DOHH2 (cell line): ENCODE results near the gene RTL5.

Experiments
- EZH2phosphoT487 ChIP-seq: fragments of 200-600 bp; sonication (generic); IDR thresholded peaks from 2 replicates; pipeline ENCODE4 v1.6.1; 2017; ENCODE audit warnings: borderline replicate concordance, mild to moderate bottlenecking, antibody characterized with exemption, low read length, moderate library complexity, mixed read lengths
- TF ChIP-seq, protein P1 (sequence below): fragments of 200-600 bp; sonication (generic); IDR thresholded peaks from one replicate; pipeline ENCODE4 v1.5.1; 2014; ENCODE audit warnings: antibody characterized with exemption, mild to moderate bottlenecking, low read depth, low read length; ENCODE audit not compliant: poor library complexity, severe bottlenecking

DNA sequence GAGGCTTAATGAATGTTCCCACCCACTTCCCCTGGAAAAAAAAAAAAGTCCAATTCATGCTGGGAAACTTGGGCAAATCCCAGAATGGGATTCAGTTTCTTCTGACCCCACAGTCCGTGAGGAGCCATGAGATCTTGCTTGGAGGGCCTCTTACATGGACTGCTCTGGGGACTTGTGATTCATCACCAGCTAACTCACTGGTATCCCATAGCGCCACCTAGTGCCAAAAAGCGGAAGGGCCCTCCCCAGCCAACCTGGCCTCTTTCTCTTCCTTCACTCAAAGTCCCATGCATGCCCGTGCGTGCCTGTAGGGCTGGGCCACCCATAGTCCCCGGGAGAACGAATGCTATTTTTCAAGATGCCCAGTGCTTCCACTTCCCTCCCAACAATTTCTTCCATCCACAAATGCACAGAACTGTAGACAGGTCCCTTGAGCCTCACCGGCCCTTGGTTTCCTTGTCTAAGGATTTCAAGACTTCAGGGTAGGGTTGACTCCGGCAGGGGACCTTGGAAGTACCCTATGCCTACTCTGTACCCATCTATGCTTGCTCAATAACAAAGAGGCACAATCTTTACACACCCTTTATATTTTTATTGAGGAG, 5.1 kb downstream of the RTL5 start:
- TF ChIP-seq, protein P1, sequence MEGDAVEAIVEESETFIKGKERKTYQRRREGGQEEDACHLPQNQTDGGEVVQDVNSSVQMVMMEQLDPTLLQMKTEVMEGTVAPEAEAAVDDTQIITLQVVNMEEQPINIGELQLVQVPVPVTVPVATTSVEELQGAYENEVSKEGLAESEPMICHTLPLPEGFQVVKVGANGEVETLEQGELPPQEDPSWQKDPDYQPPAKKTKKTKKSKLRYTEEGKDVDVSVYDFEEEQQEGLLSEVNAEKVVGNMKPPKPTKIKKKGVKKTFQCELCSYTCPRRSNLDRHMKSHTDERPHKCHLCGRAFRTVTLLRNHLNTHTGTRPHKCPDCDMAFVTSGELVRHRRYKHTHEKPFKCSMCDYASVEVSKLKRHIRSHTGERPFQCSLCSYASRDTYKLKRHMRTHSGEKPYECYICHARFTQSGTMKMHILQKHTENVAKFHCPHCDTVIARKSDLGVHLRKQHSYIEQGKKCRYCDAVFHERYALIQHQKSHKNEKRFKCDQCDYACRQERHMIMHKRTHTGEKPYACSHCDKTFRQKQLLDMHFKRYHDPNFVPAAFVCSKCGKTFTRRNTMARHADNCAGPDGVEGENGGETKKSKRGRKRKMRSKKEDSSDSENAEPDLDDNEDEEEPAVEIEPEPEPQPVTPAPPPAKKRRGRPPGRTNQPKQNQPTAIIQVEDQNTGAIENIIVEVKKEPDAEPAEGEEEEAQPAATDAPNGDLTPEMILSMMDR: peak; percentile 57
- TF ChIP-seq EZH2phosphoT487: no peak
